ENCODE data around the gene CFAP46. TPM values are rescaled to one million over a fixed set of nuclear protein-coding genes. Genes with fewer than 3 reads are reported as not detected.

CFAP46 gene
- total and polyA plus RNA-seq, 2 experiments from 2014 or later, result 3.1 to 5.4 TPM

GRCh38 chr10:132817701-132818211 lies 124.6 kb downstream of the CFAP46 start:
- no peaks in the 10 kb centered on the region for H3K36me3 ChIP-seq (ENCODE audit: insufficient read depth)
- H3K9me2 ChIP-seq (ENCODE audit: insufficient read depth), result no peaks in the 10 kb centered on the region
- Mint-ChIP-seq H3K9me3 (peaks cover 2% of the 10 kb centered on the region; the same call in 2 of the 3 replicates), H3K4me1 (peaks cover 3% of the 10 kb centered on the region; the same call in 1 of the 3 replicates), H3K36me3 (ENCODE audit: low read depth) (peaks cover 5% of the 10 kb centered on the region), H3K4me3 (no peak overlapping the region), H3K27ac (no peak overlapping the region), H3K27me3 (ENCODE audit: insufficient read depth, low read depth, poor library complexity) (peaks cover 3% of the 10 kb centered on the region)
- no peaks in the 10 kb centered on the region for H3K27me3 ChIP-seq (ENCODE audit: insufficient read depth)
- TF ChIP-seq JUNB (IDR thresholded peaks at IDR 0.05; ENCODE audit: unreplicated experiment), result no peak
- no peak for TF ChIP-seq CTCF (conservative IDR thresholded peaks at IDR 0.05; ENCODE audit: low read depth in 2 of 2)
- no peak for TF ChIP-seq NANOG (IDR thresholded peaks at IDR 0.05; ENCODE audit: borderline replicate concordance)
- TF ChIP-seq ZNF331 (CRISPR knock-in tag; IDR thresholded peaks at IDR 0.05; ENCODE audit: low read depth), result no peak
- TF ChIP-seq REST (IDR thresholded peaks at IDR 0.05; ENCODE audit: unreplicated experiment), result no peak
- no peak for TF ChIP-seq STAT1 (IDR thresholded peaks at IDR 0.05; ENCODE audit: unreplicated experiment)
- no peak for TF ChIP-seq EZH2phosphoT487 (IDR thresholded peaks at IDR 0.05; ENCODE audit: unreplicated experiment)
- no peak for TF ChIP-seq ETS1 (IDR thresholded peaks at IDR 0.05)
- TF ChIP-seq ZNF114 (CRISPR knock-in tag; IDR thresholded peaks at IDR 0.05), result no peak
- no peak for TF ChIP-seq CREB1 (CRISPR knock-in tag; IDR thresholded peaks at IDR 0.05; ENCODE audit: low read depth)
- TF ChIP-seq ZNF462 (CRISPR knock-in tag; IDR thresholded peaks at IDR 0.05), result no peak
- TF ChIP-seq POLR2AphosphoS5 (IDR thresholded peaks at IDR 0.05; ENCODE audit: low read depth), result no peak
- TF ChIP-seq EZH2 (IDR thresholded peaks at IDR 0.05; ENCODE audit: low read depth, unreplicated experiment), result no peak
- H3K79me2 ChIP-seq (replicated peaks; ENCODE audit: insufficient read depth), result no peaks in the 10 kb centered on the region
- H3K4me1 ChIP-seq (ENCODE audit: insufficient read depth), result no peaks in the 10 kb centered on the region
- H2AFZ ChIP-seq, result no peak overlapping the region
- H3K4me2 ChIP-seq, result no peak overlapping the region
- no peak for ATAC-seq
- no peak overlapping the region for H3K27ac ChIP-seq (ENCODE audit: low read depth)
- no peak overlapping the region for H3K4me3 ChIP-seq
- DNase-seq (ENCODE audit: low spot score), result no peak
- H3F3A ChIP-seq (replicated peaks; ENCODE audit: low read depth), result no peaks in the 10 kb centered on the region
- no peaks in the 10 kb centered on the region for H4K20me1 ChIP-seq (replicated peaks; ENCODE audit: insufficient read depth)
